Fibroblast of pulmonary artery (primary cell): ENCODE results near the gene BCAR3.

Source experiments
- DNase-seq: peaks from one replicate; pipeline ENCODE4 v3.0.0-alpha.2; 2010; ENCODE audit warnings: low read depth
- H3K4me3 ChIP-seq: replicated peaks from 2 replicates; pipeline ENCODE4 v1.5.1; 2011; ENCODE audit warnings: low read depth, mild to moderate bottlenecking, control low read depth, low read length, moderate library complexity
- CTCF ChIP-seq: IDR thresholded peaks from 2 replicates; pipeline ENCODE4 v1.5.1; 2011; ENCODE audit warnings: mild to moderate bottlenecking, control low read depth, low read length, inconsistent platforms; ENCODE audit errors: missing control alignments

The BCAR3 gene

GRCh38 chr1:93578911-93579825 is 102.5 kb downstream of the BCAR3 start:
- DNase-seq, result no peak
- no peak overlapping the region for H3K4me3 ChIP-seq
- no peak for TF ChIP-seq CTCF

- TF ChIP-seq CTCF, result no peak
- no peak overlapping the region for H3K4me3 ChIP-seq
- no peak for DNase-seq
Observed at GRCh38 chr1:93578433-93578830, 103.2 kb downstream of the BCAR3 start.

GRCh38 chr1:93577536-93578432 is 103.9 kb downstream of the BCAR3 start:
- DNase-seq, result no peak
- no peak overlapping the region for H3K4me3 ChIP-seq
- no peak for TF ChIP-seq CTCF

- H3K4me3 ChIP-seq, result no peak overlapping the region
- no peak for TF ChIP-seq CTCF
- DNase-seq, result no peak
Observed at GRCh38 chr1:93576746-93577145, 104.9 kb downstream of the BCAR3 start.

GRCh38 chr1:93576346-93576745 is 105.3 kb downstream of the BCAR3 start:
- DNase-seq, result no peak
- TF ChIP-seq CTCF, result no peak
- no peak overlapping the region for H3K4me3 ChIP-seq

- no peak overlapping the region for H3K4me3 ChIP-seq
- no peak for DNase-seq
- TF ChIP-seq CTCF, result no peak
Observed at GRCh38 chr1:93575621-93576284, 105.9 kb downstream of the BCAR3 start.
